H1 (cell line): ENCODE data around the gene EIF4A3. TPM values are rescaled to one million over a fixed set of nuclear protein-coding genes. Genes with fewer than 3 reads are reported as not detected.

Experiments used
- BCL11A ChIP-seq, 2 experiments: IDR thresholded peaks; one replicate each; pipeline ENCODE4 v1.6.1; 2011; ENCODE audit warnings: low read depth in 2 of 2, low read length in 2 of 2, mild to moderate bottlenecking in 2 of 2
- CTCF ChIP-seq, 3 experiments: IDR thresholded peaks; 1 replicate in 2 of 3; 2 replicates in 1 of 3; pipeline versions ENCODE4 v1.5.1 to v1.6.1; 2011; ENCODE audit warnings: low read length in 3 of 3, mild to moderate bottlenecking in 3 of 3, inconsistent platforms in 2 of 3, low read depth in 1 of 3, moderate library complexity in 1 of 3; ENCODE audit not compliant: insufficient read depth in 1 of 3; ENCODE audit errors: control extremely low read depth in 1 of 3
- FOSL1 ChIP-seq: IDR thresholded peaks from 2 replicates; pipeline ENCODE4 v1.6.1; 2011; ENCODE audit warnings: mild to moderate bottlenecking, low read depth, low read length, moderate library complexity; ENCODE audit not compliant: insufficient read depth
- NRF1 ChIP-seq: IDR thresholded peaks from 2 replicates; pipeline ENCODE4 v1.6.1; 2011; ENCODE audit warnings: mild to moderate bottlenecking, low read depth, low read length, improper control_type of control experiment
- polyA plus RNA-seq, 7 experiments: library from polyadenylated mRNA; depleted of rRNA in 3 of 7; stranded (reverse) in 5 of 7; unstranded in 2 of 7; fragments of >200 nt in 5 of 7; fragments of 200-250 nt in 2 of 7; gene quantifications; 1 replicate in 5 of 7; 2 replicates in 1 of 7; 4 replicates in 1 of 7; pipeline versions ENCODE4 v1.2.1 to v1.2.3, GENCODE V29; 2011 to 2013; ENCODE audit warnings: missing spikeins in 2 of 7, mixed read lengths in 2 of 7
- total RNA-seq: library from RNA; stranded (reverse); fragmentation: NEBNext Ultra II Directional; extraction: Animal tissue kit (Norgen Biotek cat#: 25700); gene quantifications from 2 replicates; pipeline ENCODE4 v1.2.1, GENCODE V29; 2021

The EIF4A3 gene
- total and polyA plus RNA-seq, 2 of the 8 experiments (the other 6 are each of a cell fraction or from before 2014, with no cell fraction given), result 142 to 146 TPM

GRCh38 chr17:80182845-80183223 lies 35.9 kb upstream of the EIF4A3 start (continued):
- TF ChIP-seq CTCF (IDR thresholded peaks at IDR 0.05; ENCODE audit: control extremely low read depth in 1 of 3, insufficient read depth in 1 of 3, low read depth in 1 of 3, low read length in 3 of 3) (no peak), NRF1 (no peak), FOSL1 (no peak), BCL11A (IDR thresholded peaks at IDR 0.05; ENCODE audit: low read depth in 2 of 2, low read length in 2 of 2) (no peak)
